GF-D8 (cell line): ENCODE results near the gene HOXC4.
"Not testable (repeated sequence)": the region's sequence is repeated elsewhere in the genome, so short reads cannot be mapped to it uniquely, and the experiment has no call there.

Experiments used
- DNase-seq: peaks from one replicate; lab custom pipeline; 2025; lab: John Stamatoyannopoulos, UW

The HOXC4 gene

DNA sequence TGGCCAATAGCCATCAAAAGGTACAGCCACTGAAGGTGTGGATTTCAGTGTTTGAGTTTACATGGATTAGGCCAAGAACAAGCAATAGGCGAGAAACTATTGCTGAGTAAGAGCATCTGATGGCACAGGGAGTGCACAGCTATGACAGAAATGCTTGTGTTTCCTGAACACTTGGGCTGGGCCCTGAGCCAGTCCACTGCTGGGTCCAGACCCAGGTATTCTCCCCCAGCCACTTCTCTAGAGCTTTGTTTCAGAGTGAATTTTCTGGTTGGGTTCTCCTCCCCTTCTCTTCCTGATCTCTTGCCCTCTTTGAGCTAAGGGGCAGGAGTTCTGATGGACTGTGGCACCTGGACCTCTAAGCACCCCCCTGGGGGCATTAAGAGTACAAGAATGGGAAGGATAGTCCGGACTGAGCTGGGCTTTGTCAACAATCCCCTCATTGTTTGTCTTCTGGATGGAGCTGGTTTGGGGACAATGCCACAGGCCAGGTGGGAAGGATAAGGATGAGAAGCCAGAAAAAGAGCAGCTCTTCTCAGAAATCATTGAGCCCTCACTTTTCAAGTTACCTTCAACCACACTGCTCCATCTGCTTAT, 12.4 kb upstream of the HOXC4 start:
- no peak for DNase-seq

DNA sequence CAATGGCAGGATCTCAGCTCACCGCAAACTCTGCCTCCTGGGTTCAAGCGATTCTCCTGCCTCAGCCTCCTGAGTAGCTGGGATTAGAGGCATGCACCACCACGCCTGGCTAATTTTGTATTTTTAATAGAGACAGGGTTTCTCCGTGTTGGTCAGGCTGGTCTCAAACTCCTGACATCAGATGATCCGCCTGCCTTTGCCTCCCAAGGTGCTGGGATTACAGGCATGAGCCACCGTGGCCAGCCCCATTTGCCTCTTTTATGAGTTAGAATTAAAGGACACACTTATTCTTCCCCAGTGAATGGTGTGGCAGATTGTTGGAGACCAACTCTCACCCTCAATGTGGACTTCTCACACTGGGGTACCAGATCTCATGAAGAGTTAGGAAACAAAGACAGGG, 11.6 kb upstream of the HOXC4 start:
- not testable (repeated sequence) for DNase-seq

DNA sequence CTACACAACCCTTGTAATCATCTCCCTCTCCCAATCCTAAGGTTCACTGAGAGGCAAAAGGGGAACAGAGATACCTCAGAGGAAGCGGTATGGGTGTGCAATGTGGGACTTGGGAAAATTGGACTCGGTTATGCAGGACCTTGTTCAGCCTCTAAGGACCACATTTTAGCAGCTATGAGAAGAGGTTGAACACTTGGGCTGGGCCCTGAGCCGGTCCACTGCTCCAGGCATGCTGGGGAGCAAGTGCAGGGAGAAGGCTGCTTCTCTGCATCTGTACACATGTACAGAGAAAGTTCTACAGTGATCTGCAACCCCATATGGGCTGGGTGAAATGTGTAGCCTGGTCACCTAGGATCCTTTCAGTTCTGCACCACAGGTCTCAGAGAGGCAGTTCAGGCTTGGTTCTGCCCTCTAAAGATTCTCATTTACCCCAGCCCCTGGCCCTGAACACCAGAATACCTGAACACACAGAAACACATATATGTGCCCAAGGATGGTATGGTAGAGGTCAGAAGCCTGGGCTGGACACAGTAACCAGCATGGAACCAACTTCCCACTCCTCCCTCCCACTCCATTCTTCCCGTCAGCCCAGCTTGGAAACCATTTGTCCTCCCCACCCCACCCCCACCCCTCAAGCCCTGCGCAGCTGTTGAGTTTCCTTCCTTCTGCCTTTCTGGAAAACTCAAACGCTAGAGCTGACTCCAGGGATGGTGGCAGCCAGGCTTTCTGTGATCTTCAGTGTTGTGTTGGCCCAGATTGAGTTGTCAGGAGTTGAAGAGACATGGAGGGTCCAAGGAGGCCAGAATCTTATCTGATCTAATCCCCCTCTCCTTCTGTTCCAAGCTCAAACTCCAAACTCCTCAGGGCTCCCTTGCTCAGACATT, 10.4 kb upstream of the HOXC4 start:
- DNase-seq, result no peak

DNA sequence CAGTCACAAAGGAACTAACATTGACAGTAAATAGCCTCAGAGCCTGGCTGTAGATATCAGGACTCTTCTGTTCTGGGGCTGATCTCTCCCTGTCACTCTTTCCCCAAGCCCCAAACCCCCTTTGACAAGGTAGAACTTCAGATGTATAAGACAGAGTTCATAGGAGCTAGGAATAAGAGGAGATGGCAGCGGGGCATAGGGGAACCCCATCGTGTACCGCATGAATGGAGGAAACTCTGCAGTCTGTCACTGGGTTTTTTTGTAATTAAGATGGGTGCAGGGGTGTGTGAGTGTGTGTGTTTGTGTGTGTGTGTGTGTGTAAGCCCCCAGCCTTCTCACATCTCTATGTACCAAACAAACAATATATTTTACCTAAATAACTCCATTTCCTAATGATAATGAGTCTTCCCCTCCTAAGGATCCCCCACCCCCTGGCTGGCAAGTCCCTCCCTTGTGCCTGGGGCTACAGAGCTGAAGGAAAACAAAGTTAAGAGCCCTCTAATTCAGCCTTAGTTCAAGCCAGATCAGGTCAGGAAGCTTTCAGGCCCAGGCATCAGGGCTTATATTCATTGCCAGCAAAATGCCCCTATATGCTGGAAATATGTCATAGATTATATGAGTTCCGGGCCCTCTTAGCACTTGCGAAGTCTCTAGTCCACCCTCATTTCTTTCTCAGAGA, 9.1 kb upstream of the HOXC4 start:
- no peak for DNase-seq

DNA sequence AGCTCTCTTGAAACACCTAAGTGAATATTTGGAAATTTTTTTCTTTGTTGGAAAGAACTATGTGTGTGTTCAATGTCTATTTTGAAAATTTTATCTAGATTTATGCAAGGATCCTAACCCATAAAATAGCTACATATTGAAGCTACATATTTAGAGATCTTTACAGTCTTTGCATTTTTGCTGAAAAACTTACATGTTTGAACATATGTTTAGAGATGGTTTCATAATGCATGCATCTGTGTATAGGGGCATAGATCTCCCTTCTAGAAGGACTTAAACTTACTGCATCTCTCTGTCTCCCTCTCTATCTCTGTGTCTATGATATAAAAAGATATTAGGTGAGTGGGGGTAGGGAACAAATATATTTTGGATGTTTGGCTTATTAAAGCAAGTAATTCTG, 8.2 kb upstream of the HOXC4 start:
- DNase-seq, result no peak

DNA sequence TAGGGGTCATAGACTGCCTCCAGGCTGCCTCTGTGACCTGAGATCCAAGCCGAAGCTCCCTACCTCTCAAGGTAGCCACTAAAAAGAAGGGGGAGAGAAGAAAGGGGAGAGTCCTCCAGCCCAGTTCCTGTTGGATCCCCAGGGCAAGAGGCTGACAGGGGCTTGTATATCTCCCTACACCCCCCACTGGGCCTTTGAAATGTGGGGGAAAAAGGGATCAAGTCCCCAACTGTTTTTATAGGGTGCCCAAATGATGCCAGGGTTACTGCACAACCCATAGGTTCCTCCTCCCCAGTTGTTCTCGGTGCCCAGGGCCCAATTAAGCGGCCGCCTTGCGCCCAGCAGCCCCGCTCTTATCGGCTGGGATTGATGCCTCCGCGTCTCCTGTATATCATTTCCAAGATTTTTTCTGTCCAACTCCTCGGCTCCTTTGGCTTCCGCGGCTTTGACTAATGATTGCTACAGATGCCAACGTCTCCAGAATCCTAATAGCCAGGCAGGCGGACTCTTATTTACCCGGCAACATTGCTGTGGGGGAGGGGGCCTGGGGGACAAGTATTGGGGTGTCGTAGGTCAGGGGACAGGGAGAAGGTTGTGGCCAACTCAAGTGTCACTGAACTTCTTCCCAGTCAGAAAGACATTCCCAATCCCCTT, 7.6 kb upstream of the HOXC4 start:
- DNase-seq, result no peak

DNA sequence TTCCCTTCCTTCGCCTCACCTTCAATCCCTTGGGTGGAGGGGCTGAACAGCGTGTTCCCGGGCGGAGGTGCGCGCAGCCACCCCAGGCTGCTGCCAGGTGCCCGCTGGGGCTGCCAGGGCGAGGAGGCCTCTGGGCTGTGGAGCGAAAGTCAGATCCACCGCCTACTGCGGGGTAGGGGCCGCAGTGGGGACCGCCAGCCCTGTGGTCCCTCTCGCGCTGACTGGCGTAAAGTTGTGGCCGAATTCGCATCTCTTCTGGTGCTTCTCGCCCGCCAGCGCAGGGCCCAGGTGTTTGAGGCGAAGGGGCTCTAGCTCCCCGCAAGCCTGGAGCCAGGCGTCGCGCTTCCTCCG, 6.9 kb upstream of the HOXC4 start:
- no peak for DNase-seq

DNA sequence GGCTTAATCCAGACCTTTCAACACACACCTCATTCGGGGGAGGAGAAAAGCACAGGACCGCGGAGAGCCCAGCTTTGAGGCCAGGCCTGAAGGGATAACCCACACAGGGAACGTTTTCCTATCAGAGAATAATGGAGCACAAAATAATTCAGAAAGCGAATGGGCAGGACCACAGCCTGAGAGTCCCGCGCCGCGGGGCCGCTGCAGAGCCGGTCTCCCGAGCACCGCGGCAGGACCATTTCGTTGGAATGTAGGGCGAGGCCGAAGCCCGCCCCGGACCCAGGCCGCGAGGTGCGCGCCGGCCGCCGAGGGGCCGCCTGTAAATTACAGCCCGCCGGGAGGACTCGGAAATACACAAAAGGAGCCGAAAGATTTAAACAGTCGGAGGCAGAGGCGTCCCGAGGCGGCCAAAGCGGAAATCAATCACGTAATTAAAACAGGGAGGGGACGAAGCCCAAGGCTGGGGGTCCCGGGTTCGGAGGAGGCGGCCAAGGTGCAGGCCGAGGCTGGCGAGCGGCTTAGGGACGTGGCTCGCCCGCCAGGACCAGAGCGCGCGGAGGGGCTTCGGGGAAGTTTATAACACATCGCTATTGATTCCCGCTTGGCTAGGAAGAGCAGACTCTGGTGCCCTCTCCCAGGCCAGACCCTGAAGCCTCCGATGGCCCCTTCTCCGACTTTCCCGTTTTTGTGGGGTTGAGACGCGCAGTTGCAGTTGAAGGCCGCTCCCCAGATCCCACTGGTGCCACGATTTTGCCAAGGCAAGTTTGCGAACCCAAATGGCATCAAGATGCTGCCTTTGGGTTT, 6.3 kb upstream of the HOXC4 start:
- no peak for DNase-seq

DNA sequence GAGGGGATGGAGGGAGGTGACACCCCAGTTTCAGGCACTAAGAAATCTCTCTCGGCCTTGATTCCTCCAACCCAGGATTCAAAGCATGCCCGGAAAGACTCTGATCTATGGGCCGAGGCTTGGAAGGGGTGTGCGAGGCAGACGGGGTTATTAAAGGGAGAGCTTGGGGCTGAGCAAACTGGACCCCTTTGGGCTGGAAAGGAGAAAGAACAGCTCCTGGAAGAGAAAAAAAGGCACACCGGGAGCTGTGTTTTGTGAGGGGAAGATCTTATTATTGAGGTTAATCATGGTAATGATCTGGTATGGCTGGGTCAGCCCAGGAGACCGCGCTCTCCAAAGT, 5.7 kb upstream of the HOXC4 start:
- no peak for DNase-seq

DNA sequence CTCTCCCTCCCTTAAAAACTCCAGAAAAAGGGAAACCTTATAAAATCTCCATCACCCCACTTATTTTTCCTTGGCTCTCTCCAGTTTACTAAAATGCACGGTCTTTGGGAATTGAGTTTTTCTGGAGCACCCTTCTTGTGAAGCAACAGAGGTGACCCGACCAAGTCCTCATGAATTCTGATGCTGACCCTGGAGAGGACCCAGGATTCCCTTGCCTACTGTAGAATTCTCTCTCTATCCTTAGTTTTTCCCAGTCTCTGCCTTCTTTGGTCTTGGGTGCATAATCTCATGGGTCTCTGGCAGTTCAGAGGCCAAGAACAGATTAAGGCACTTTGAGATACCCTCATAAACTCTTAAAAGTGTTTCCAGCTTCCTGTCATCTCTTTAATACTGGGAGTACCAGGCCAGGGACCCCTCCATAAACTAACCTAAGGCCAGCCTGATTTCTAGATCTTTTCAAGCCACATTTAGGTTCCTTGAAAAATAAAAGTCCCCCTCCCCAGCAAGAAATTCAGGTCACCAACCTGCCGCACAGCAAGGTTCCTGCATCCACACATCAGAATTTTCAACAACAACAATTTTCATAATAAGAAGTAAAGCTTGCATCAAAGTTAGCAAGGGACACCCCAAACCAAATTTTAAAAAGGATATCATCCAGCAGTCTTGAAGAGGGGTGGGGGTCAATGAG, 5.1 kb upstream of the HOXC4 start:
- DNase-seq, result no peak

DNA sequence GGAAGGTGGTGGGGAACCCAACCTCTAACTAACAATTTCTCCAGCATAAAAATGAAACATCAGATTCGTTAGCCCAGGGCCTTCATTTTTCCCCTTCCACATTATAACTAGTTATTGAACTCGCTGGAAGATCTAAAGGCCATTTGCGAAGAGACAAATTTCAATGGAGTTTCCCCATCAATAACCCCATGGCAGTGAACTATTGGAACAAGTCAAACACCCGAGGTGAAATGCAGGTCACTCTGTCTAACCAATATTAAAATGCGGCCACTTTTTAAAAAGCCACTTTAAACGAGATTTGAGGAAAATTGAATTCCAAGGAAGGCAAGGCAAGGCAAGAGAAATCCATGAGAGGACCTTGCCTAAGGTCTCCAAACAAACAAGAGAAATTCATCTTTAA, 4.5 kb upstream of the HOXC4 start:
- DNase-seq, result no peak

DNA sequence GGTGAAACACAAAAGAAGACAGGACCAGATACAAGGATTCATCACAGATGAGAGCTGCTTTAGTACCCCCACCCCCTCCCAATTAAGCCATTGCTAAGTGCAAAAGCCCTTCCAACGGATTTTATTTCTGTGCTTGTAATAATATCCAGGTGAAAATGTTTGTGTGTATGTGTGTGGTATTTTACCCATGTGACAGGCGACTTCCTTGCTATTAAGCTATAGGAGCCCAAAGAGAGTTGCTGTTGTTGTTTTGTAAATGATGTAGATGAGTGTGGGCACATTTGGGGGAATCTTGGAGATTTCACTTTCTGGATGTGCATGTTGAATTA, 3.2 kb upstream of the HOXC4 start:
- DNase-seq, result no peak

DNA sequence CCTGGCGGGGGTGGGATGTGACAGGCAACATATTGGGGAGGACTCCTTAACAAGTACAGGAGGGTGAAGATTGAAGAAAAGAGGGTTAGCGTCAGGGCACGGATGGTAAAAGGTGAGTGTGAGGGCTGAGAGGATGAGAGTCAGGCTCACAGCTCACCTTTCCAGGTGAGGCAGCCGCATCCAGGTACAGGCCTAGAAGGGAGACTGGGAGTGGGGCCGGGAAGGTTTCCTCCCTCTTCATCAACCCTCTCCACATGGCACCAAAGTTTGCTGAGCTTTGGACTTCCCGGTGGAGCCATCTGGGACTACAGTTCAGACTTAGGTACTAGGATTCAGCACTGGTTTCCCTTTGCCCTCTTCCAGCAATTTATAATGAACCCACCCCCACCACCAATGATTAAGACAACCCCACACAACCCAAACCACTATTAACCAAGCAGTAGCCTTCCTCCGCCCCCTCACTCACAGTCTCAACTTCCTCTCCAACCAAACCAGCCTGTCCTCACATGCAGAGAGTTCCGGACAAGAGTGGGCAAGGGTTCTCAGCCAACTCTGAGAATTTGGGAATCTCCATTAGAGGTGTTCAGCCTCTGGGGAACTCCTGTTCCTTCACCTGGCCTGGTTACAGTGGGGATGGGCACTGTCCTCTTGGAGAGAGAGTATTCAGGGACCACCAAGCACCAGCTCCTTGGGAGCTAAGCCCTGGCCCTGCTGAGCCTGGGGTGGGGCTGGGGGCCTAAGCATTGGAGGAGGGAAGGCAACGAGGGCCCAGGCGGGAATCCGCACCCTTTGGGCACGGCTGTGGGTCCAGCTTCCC, 2.4 kb upstream of the HOXC4 start:
- no peak for DNase-seq

DNA sequence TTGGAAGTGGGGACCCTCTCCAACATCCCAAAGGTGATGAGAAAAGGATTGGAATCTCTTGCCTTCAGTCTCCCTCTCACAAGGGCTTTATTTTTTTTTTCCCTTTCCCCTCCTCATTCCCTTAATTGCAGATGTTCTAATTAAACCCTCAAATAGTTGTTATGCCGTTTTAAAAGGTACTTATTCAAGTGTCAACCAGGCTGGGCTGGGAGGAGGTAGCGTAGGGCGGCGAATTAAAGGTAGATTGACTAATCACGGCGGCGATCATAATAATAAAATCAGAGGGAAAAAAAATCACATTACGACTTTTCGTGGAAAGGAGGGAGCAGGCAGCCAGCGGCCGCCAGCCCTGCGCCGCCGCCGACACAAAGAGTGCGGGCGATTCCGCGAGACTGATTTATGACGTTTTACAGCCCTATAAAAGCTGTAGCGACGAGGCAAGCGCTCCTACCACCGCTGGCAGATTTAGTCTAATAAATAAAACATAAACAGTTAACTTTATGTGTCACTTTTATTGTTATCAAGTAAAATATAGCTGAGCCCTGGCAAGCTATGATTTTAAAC, 1.7 kb upstream of the HOXC4 start:
- no peak for DNase-seq

DNA sequence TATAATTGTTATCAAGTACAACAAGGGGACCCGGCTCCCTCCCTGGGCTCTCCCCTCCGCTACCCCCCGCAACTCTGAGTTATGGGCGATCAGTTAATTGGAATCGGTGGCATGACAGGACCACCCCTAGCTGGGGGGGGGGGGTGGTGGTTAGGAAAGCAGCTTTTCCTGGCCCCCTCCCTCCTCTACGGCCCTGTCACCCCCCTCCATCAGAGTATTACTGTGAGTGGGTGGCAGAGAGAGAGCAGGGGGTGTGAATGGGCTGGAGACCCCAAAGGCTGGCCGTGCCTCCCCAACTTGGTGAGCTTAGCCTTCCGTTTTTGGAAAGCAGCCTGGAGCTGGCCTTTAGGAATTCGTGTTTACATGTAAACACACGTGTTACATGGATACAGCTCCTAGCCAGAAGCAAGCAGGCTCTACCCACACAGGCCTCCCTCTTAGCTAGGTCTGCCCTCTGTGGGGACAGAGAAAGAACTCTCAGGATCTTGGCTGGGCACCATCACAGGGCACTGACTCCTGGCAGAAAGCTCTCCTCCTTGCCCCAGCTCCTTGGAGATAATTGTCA, 1.1 kb upstream of the HOXC4 start:
- DNase-seq, result no peak

DNA sequence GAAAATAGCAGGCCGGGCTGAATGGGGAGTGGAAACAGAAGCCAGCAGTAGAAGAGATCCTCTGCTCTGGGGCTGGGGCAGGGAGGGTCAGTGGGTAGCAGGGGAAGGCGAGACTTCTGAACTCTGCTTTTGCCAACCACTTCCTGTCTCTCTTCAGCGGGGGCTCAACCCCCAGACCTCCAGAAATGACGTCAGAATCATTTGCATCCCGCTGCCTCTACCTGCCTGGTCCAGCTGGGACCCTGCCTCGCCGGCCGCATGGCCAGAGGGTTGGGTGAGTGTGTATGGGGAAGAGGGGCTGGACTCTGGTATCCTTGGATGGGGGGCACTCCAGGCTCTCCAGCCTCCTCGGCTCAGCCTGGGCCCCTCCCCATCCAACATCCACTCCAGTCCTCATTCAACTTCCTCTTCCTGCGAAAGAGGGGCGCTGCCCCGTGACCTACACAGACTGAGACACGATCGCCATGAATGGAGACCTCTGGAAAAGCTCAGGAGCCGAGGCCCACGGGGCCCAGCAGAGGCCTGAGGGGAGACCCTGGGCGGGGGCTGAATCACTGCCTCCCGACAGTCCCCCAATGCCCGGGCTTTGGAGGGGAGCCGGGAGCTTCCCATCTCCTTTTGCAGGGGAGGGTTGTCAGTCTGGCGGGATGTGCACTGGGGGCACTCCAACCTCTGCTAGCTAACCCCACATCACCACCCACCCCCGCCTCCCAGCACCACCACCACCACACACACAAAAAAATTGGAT, 458 bp upstream of the HOXC4 start:
- no peak for DNase-seq

DNA sequence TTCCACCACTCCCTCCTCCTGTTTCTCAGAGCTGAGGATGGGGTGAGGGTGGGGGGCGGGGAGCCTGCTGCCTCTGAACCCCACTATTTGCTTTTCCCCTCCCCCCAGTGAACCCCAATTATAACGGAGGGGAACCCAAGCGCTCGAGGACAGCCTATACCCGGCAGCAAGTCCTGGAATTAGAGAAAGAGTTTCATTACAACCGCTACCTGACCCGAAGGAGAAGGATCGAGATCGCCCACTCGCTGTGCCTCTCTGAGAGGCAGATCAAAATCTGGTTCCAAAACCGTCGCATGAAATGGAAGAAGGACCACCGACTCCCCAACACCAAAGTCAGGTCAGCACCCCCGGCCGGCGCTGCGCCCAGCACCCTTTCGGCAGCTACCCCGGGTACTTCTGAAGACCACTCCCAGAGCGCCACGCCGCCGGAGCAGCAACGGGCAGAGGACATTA, 1.1 kb downstream of the HOXC4 start:
- DNase-seq, result no peak

DNA sequence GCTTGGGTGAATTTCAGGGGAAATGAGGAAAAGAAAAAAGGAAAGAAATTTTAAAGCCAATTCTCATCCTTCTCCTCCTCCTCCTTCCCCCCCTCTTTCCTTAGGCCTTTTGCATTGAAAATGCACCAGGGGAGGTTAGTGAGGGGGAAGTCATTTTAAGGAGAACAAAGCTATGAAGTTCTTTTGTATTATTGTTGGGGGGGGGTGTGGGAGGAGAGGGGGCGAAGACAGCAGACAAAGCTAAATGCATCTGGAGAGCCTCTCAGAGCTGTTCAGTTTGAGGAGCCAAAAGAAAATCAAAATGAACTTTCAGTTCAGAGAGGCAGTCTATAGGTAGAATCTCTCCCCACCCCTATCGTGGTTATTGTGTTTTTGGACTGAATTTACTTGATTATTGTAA, 1.9 kb downstream of the HOXC4 start:
- DNase-seq, result no peak

DNA sequence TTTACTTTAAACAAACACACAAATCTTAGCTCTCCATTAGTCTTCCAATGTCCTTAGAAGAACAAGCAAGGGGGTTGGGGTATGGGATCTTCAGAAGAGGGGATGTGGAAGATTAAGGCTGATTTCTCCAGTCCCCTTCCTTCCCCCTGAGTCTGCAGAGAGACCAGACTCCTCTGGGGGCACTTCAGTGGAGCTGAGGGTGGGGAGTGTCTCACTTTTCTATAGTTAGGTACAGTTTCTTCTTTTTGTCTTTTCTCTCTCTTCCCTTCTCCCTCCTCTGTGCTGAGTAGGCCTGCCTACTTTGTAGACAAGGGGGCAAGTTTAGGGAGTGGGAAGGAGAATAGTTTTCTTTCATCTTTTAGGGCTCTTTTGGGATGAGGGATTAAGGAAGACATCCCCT, 2.5 kb downstream of the HOXC4 start:
- no peak for DNase-seq
